HG03159 (cell line): ENCODE results near the gene GPR108.

ENCODE experiments used
- ATAC-seq: cut with Tn5 transposase; IDR thresholded peaks from one replicate; pipeline ENCODE4 v1.9.1; 2021; ENCODE audit warnings: mild to moderate bottlenecking, moderate library complexity; ENCODE audit not compliant: unreplicated experiment

Gene GPR108

GRCh38 chr19:6708346-6708745 lies 29.0 kb downstream of the GPR108 start:
- ATAC-seq = no peak

GRCh38 chr19:6707658-6708018 lies 29.7 kb downstream of the GPR108 start:
- no peak for ATAC-seq

GRCh38 chr19:6707011-6707657 lies 30.2 kb downstream of the GPR108 start:
- no peak for ATAC-seq

- no peak for ATAC-seq
These were observed 30.8 kb downstream of the GPR108 start for GRCh38 chr19:6706633-6706958.

DNA sequence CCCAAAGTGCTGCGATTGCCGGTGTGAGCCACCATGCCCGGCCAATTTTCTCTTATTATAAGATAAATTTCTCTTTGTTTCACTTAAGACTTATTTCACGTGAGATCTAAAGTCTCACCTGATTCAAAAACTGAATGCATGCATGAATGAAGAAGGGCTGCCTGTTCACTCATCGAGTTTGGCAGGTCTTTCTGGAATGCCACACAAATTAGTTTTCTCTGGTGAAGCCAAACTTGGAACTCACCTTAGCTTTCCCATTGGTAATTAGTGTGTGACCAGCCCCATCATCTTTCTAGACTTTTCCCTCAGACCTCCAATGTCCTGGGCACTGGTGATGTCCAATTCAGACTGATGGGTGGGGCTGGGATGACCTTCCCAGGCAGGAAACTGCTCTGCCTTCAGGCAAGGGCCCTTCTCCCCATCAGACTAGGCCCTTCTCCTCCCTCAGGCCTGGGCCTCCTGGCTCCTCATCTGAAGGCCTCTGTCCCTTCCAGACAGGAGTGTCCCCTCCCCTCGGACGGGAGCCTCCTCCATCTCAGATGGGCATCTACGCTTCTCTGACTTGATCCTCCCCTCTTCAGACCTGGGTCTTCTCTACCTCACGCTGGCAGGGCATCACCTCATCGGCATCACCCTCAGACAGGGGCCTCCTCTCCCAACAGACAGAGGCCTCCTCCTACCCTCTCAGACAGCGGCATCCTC lies 31.3 kb downstream of the GPR108 start:
- no peak for ATAC-seq

DNA sequence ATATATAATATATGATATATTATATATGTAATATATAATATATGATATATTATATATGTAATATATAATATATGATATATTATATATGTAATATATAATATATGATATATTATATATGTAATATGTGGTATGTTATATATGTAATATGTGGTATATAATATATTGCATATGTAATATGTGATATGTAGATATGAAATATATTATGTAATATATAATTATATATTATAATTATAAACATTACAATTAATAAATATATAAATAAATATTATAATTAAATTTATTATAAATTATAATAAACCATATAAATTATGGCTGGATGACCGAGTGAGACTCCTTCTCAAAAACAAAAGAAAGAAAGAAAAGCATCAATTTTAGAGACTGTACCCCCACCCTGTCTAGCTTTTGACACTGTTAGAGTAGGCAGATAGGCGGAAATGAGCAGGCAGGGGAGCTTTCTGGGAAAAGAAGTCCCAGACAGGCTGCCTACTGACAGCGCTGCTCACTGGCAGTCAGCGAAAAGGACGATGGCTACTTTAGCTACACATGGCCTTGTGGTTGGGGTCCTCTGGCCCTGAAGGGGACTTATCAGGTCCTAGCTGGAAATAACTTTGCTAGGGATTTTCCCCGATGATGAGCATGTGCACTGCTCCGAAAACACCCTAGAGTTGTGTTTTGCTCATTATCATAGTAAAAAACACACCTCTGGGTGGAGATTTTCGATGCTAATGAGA lies 36.6 kb downstream of the GPR108 start:
- no peak for ATAC-seq

DNA sequence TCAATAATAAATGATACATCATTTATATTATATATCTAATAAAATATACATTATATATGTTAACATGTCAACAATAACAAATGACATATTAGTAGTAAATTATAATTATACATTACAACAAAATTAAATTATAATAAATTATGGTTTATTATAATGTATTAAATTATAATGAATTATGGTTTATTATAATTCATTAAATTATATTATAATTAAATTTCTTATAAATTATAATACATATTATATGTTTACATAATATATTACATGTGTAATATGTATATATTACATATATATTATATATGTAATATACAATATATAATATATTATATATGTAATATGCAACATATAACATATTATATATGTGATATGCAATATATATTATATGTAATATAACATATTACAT lies 37.4 kb downstream of the GPR108 start:
- ATAC-seq = no peak

DNA sequence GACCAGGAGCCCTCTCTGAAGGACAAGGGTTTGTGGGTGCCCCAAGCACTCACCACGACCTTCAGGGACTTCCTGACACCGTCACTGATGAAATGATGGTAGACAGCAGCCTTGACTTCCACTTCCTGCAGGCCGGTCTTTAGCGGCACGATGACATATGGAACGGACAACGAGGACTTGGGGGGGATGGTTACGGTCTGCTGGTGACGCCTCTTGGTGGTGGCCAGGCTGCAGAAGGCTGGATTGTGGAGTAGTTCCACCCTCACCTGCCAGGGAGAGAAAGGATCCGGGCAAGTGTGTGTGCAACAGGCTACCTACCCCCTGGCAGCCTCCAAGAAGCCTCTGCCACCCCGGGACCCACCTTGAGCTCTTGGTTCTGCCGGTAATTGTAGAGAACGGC lies 40.1 kb downstream of the GPR108 start:
- ATAC-seq = no peak

DNA sequence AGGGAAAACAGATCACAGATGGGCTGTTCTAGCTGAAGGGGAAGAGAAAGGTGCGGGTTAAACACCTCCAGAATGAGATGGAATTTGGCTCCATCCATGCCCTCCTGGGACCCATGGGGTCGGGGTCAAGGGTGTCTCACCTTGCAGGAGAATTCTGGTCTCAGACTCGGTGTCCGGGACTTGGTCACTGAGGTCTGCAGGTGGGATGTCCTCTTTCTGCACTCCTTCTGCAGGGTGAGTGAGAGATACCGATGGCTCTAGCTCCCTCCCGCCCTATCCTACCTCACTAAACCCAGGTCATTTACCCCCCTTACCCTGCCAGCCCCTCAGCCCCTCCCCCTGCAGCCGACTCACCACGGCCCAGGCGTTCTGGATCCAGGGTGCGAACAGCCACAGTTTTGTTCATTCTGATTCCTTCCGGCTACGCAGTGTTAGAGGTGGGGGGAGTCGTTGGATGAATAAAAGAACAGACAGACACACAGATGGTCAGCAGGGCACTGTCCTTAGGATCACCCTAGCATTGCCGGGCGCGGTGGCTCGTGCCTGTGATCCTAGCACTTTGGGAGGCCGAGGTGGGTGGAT lies 41.0 kb downstream of the GPR108 start:
- no peak for ATAC-seq

GRCh38 chr19:6694147-6694815 lies 43.1 kb downstream of the GPR108 start:
- no peak for ATAC-seq

DNA sequence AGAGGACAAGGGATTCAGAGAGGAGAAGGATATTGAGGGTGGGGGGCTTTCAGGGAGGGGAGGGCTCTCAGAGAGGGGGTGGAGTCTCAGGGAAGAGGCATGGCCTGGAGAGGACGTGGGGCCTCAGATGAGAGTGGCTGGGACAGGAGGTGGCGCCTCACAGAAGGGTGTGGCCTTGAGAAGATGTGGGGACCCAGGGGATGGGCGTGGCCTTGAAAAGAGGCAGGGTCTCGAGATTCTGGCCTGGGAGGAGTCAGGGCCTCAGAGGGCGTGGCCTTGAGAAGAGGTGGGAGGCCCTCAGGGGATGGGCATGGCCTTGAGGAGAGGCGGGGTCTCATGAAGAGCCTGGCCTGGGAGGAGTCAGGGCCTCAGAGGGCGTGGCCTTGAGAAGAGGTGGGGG lies 43.7 kb downstream of the GPR108 start:
- no peak for ATAC-seq

DNA sequence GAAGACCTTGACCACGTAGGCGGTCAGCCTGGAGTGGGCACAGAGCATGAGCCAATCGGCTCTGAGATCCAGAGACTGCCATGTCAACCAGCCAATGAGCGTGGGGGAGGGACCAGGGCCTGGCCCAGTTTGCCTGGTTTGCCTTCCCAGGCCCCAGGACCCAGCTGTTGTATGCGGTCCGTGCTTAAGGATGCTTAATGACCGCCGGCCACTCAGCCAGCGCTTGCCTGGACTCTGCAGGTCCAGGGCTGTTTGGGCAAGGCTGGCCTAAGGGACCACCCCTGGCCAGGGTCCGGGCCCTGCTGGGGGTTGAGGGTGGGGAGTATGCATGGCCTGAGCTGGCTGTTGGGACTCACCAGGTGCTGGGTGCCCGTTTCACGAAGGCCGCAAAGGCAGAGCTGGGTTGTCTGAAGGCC lies 44.3 kb downstream of the GPR108 start:
- no peak for ATAC-seq

DNA sequence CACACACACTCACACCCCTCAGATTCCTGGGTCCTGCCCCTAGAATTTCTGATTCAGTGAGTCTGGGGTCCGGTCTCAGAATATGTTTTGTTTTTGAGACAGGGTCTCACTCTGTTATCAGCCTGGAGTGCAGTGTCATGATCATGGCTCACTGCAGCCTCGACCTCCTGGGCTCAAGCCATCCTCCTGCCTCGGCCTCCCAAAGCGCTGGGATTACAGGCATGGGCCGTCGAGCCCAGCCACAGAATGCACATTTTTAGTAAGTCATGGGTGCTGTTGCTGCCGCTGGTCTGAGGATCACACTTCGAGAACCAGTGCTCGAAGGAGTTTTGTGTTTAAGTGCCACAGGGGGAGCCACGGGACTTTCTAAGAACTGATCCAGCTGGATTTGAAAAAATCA lies 45.4 kb downstream of the GPR108 start:
- no peak for ATAC-seq

DNA sequence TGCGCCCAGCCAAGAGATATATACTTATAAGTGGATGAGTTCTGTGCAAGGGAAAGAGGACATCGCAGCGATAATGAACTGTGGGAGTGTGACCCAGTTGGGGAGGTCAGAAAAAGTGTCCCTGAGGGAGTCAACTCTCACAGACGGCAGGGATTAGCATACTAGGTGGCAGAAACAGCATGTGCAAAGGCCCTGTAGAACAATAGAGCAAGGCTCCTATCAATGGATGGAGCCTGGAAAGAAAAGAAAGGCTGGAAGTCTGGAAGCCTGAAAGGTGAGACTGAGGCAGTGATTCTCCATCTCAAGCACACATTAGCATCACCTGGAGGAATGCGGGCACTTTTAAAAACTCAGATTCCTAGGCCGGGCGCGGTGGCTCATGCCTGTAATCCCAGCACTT lies 46.0 kb downstream of the GPR108 start:
- no peak for ATAC-seq

- no peak for ATAC-seq
These were observed 47.1 kb downstream of the GPR108 start for GRCh38 chr19:6690160-6690885.

GRCh38 chr19:6687114-6687513 lies 50.3 kb downstream of the GPR108 start:
- no peak for ATAC-seq

- no peak for ATAC-seq
These were observed 50.8 kb downstream of the GPR108 start for GRCh38 chr19:6686628-6686975.

DNA sequence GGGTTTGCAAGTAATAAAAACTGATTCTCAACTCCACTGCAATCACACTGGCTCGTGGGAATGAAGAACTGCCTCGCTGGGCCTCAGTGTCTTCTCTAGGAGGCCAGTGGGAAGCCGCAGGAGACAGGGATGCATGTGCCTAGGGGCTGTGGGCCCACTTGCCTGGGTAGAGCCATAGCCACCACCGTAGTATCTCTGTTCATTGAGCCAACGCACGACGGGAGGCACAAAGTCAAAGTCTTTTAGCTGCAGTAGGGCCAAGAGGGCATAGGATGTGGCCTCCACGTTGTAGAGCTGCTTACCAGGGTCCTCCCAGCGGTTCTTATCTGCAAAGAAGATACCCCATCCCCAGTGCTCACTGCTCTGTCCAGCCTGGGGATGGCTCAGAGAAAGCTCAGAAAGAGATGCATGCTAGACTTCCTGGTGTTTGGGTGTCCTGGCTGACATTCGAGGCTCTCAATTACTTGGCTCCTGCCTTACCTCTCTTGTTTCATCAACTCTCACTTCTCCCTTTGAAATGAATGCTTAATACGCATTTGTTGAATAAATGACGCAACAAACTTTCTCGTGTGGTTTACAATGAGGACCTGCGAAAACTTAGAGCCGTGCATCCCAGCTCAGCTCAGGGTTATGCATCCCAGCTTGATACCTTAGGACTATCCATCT lies 51.3 kb downstream of the GPR108 start:
- no peak for ATAC-seq

GRCh38 chr19:6685482-6685881 lies 51.9 kb downstream of the GPR108 start:
- ATAC-seq = no peak

DNA sequence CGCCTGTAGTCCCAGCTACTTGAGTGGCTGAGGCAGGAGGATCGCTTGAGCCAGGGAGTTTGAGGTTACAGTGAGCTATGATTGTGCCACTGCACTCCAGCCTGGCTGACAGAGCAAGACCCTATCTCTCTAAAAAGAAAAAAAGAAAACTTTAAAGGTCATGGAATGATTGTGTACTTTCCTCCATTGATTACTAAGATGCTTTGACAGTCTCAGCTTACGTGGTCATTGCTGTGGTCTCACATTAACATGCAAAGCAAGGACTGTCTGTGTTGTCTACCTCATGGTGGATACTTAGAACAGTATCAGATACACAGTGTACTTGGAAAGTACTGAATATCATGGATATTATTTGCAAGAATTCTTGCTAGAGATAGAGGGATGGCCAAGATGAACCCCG lies 53.4 kb downstream of the GPR108 start:
- ATAC-seq = no peak
